ENCODE data around the gene RAB36. TPM values are rescaled to one million over a fixed set of nuclear protein-coding genes. Genes with fewer than 3 reads are reported as not detected.

The RAB36 gene
- polyA plus RNA-seq, 1 donor (not counting 4 experiments of a cell fraction or from before 2014, with no cell fraction given) = 1.9 TPM

GRCh38 chr22:23155831-23156230 lies 10.6 kb downstream of the RAB36 start:
- H3K79me2 ChIP-seq (ENCODE audit: control insufficient read depth, insufficient read depth, low read length) = no peaks in the 10 kb centered on the region
- FAIRE-seq (no peak), DNase-seq (ENCODE audit: low read depth, low spot score) (no peak)
- H3K4me2 ChIP-seq (ENCODE audit: control insufficient read depth, extremely low read depth, insufficient read depth, low read depth, low read length) = no peak overlapping the region
- dilution Hi-C loops (cut with MboI; ENCODE audit: extremely low pct_ligation_motif_present, low sequenced_read_pairs) = no loop called here
- no peak overlapping the region for H2AFZ ChIP-seq (ENCODE audit: control insufficient read depth, low read length)
- H3K9ac ChIP-seq (ENCODE audit: control insufficient read depth, extremely low read depth, insufficient read depth, low read length) = no peak overlapping the region
- no peaks in the 10 kb centered on the region for H3K9me3 ChIP-seq (ENCODE audit: control insufficient read depth, low read depth, low read length)
- H3K27me3 ChIP-seq (ENCODE audit: control insufficient read depth, extremely low read depth, insufficient read depth, low read length) = no peaks in the 10 kb centered on the region
- peaks cover 12% of the 10 kb centered on the region for H3K4me1 ChIP-seq (ENCODE audit: control insufficient read depth, extremely low read depth, insufficient read depth, low read length)
- no peak overlapping the region for H3K27ac ChIP-seq (ENCODE audit: control insufficient read depth, insufficient read depth, low read length)
- H3K36me3 ChIP-seq (ENCODE audit: control insufficient read depth in 2 of 2, extremely low read depth in 1 of 2, insufficient read depth in 2 of 2, low read length in 2 of 2) = no peaks in the 10 kb centered on the region
- no peaks in the 10 kb centered on the region for H3K9me1 ChIP-seq (ENCODE audit: control insufficient read depth, extremely low read depth, insufficient read depth, low read length)
- H4K20me1 ChIP-seq (ENCODE audit: control insufficient read depth, extremely low read depth, insufficient read depth, low read length) = no peaks in the 10 kb centered on the region
- H3K4me3 ChIP-seq (ENCODE audit: control insufficient read depth in 2 of 3, extremely low read depth in 1 of 3, insufficient read depth in 2 of 3, low read depth in 1 of 3, low read length in 3 of 3) = no peak overlapping the region
- TF ChIP-seq EZH2 (IDR thresholded peaks at IDR 0.05; ENCODE audit: low read length) = no peak
- no peak for TF ChIP-seq CTCF (optimal IDR thresholded peaks at IDR 0.05 in 1 of 3, IDR thresholded peaks at IDR 0.05 in 1 of 3, conservative IDR thresholded peaks at IDR 0.05 in 1 of 3; ENCODE audit: extremely low read depth in 1 of 3, insufficient read depth in 2 of 3, low read length in 3 of 3)

DNA sequence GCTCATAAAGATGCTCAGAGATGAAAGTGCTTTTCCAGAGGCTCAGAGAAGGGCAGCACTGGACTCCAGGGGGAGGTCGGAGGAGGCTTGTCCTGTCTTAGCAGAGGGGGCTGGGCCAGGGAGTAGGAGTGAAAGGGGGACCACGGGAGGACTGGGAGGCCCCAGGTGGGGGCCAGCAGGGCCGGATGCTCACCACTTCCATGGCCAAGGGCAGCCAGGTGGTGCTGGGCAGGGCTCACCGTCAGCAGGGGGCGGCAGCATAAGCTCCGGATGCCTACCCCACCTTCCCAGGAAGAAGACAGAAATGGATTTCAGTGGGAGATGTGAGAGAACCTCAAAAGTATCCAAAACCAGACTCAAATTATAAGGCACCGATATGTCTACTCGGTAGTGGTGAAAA lies 11.0 kb downstream of the RAB36 start:
- Histone ChIP-seq H4K20me1 (ENCODE audit: control insufficient read depth, extremely low read depth, insufficient read depth, low read length) (no peaks in the 10 kb centered on the region), H3K27me3 (ENCODE audit: control insufficient read depth, extremely low read depth, insufficient read depth, low read length) (no peaks in the 10 kb centered on the region), H2AFZ (ENCODE audit: control insufficient read depth, low read length) (no peak overlapping the region), H3K4me1 (ENCODE audit: control insufficient read depth, extremely low read depth, insufficient read depth, low read length) (peaks cover 12% of the 10 kb centered on the region), H3K4me3 (ENCODE audit: control insufficient read depth in 2 of 3, extremely low read depth in 1 of 3, insufficient read depth in 2 of 3, low read depth in 1 of 3, low read length in 3 of 3) (no peak overlapping the region), H3K4me2 (ENCODE audit: control insufficient read depth, extremely low read depth, insufficient read depth, low read depth, low read length) (no peak overlapping the region), H3K9me1 (ENCODE audit: control insufficient read depth, extremely low read depth, insufficient read depth, low read length) (no peaks in the 10 kb centered on the region), H3K36me3 (ENCODE audit: control insufficient read depth in 2 of 2, extremely low read depth in 1 of 2, insufficient read depth in 2 of 2, low read length in 2 of 2) (no peaks in the 10 kb centered on the region), H3K79me2 (ENCODE audit: control insufficient read depth, insufficient read depth, low read length) (no peaks in the 10 kb centered on the region), H3K9me3 (ENCODE audit: control insufficient read depth, low read depth, low read length) (no peaks in the 10 kb centered on the region), H3K27ac (ENCODE audit: control insufficient read depth, insufficient read depth, low read length) (no peak overlapping the region), H3K9ac (ENCODE audit: control insufficient read depth, extremely low read depth, insufficient read depth, low read length) (no peak overlapping the region)
- dilution Hi-C loops (cut with MboI; ENCODE audit: extremely low pct_ligation_motif_present, low sequenced_read_pairs) = no loop called here
- TF ChIP-seq CTCF (optimal IDR thresholded peaks at IDR 0.05 in 1 of 3, IDR thresholded peaks at IDR 0.05 in 1 of 3, conservative IDR thresholded peaks at IDR 0.05 in 1 of 3; ENCODE audit: extremely low read depth in 1 of 3, insufficient read depth in 2 of 3, low read length in 3 of 3) (peak in 1 of 3 experiments; percentile 42), EZH2 (IDR thresholded peaks at IDR 0.05; ENCODE audit: low read length) (no peak)
- no peak for FAIRE-seq
- no peak for DNase-seq (ENCODE audit: low read depth, low spot score)

All from keratinocyte (primary cell).